OCI-LY1 (cell line): Measurements from ENCODE around the gene PPP2R2C.

Source experiments
- EZH2 ChIP-seq: fragments of 200-600 bp; sonication (generic), shearing (Covaris generic); IDR thresholded peaks from 2 replicates; pipeline ENCODE4 v1.8.0; 2017; ENCODE audit warnings: borderline replicate concordance, mixed run types, mild to moderate bottlenecking, antibody characterized with exemption, low read length, moderate library complexity, mixed read lengths
- TF ChIP-seq, protein P1 (sequence below): fragments of 200-600 bp; sonication (generic), shearing (Covaris generic); IDR thresholded peaks from 2 replicates; pipeline ENCODE4 v1.5.1; 2017; ENCODE audit warnings: mild to moderate bottlenecking, antibody characterized with exemption, low read length, moderate library complexity, mixed read lengths

DNA sequence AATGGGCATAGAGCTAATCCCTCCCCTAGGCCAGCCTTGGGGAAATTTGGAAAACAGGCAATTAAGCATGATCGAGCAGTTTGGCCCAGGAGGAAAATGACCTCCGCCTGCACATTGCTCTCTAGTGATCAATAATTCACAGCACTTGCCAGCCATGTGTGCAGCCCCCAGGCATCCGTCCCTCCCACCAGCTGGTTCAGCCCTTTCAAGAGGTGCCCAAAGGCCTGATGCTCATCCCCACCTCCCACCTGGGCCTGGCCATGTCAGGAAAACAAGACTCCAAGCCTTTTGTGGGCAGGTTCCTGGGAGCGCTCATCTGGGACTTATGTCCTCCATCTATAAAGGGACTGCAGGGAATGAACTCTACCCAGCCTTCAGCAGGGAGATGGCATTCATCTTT lies 17.5 kb upstream of the PPP2R2C start:
- TF ChIP-seq, protein P1, sequence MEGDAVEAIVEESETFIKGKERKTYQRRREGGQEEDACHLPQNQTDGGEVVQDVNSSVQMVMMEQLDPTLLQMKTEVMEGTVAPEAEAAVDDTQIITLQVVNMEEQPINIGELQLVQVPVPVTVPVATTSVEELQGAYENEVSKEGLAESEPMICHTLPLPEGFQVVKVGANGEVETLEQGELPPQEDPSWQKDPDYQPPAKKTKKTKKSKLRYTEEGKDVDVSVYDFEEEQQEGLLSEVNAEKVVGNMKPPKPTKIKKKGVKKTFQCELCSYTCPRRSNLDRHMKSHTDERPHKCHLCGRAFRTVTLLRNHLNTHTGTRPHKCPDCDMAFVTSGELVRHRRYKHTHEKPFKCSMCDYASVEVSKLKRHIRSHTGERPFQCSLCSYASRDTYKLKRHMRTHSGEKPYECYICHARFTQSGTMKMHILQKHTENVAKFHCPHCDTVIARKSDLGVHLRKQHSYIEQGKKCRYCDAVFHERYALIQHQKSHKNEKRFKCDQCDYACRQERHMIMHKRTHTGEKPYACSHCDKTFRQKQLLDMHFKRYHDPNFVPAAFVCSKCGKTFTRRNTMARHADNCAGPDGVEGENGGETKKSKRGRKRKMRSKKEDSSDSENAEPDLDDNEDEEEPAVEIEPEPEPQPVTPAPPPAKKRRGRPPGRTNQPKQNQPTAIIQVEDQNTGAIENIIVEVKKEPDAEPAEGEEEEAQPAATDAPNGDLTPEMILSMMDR = no peak
- no peak for TF ChIP-seq EZH2
